HG03135 (cell line): ENCODE measurements around the gene POLN.

ENCODE experiments used
- ATAC-seq: cut with Tn5 transposase; IDR thresholded peaks from one replicate; pipeline ENCODE4 v1.9.1; 2021; ENCODE audit warnings: mild to moderate bottlenecking, moderate library complexity; ENCODE audit not compliant: unreplicated experiment

POLN gene

GRCh38 chr4:2264481-2265041, 22.6 kb upstream of the POLN start:
- ATAC-seq, result no peak

GRCh38 chr4:2263926-2264321, 22.0 kb upstream of the POLN start:
- ATAC-seq, result no peak

GRCh38 chr4:2262944-2263250, 21.0 kb upstream of the POLN start:
- no peak for ATAC-seq

- ATAC-seq, result peak; percentile 88
These were observed 20.4 kb upstream of the POLN start for GRCh38 chr4:2262145-2262943.

- ATAC-seq, result peak; percentile 0
These were observed 19.9 kb upstream of the POLN start, which contains the start of gene MXD4 for GRCh38 chr4:2261853-2262144. MXD4 (minus strand) TSS chr4:2262109; CDS start chr4:2261980, 129 bp downstream.

- ATAC-seq, result peak; percentile 20
These were observed 19.4 kb upstream of the POLN start for GRCh38 chr4:2261110-2261852.

- ATAC-seq, result no peak
These were observed 18.6 kb upstream of the POLN start for GRCh38 chr4:2260344-2261109.

GRCh38 chr4:2259541-2260343, 17.8 kb upstream of the POLN start:
- ATAC-seq, result no peak

GRCh38 chr4:2259036-2259540, 17.2 kb upstream of the POLN start:
- no peak for ATAC-seq

GRCh38 chr4:2258091-2259035, 16.4 kb upstream of the POLN start:
- ATAC-seq, result no peak

- no peak for ATAC-seq
These were observed 15.6 kb upstream of the POLN start for GRCh38 chr4:2257361-2258081.

GRCh38 chr4:2256781-2257191, 14.9 kb upstream of the POLN start:
- ATAC-seq, result no peak

GRCh38 chr4:2256156-2256731, 14.3 kb upstream of the POLN start:
- no peak for ATAC-seq

GRCh38 chr4:2255501-2256155, 13.7 kb upstream of the POLN start:
- ATAC-seq, result no peak

- ATAC-seq, result no peak
These were observed 13.0 kb upstream of the POLN start for GRCh38 chr4:2254665-2255500.

- no peak for ATAC-seq
These were observed 11.5 kb upstream of the POLN start for GRCh38 chr4:2253160-2254084.
